Activated naive CD4-positive, alpha-beta T cell treated with anti-CD3 and anti-CD28 coated beads, Interleukin-2, amount 10 ng/mL, durations not matched to agents 7 days and 5 days (primary cell): ENCODE measurements around the gene ZNF787.
"Not testable (repeated sequence)": the region's sequence is repeated elsewhere in the genome, so short reads cannot be mapped to it uniquely, and the experiment has no call there.

ENCODE experiments used
- CTCF ChIA-PET: fragments of 350-600 bp; sonication (Branson Sonifier 250); formaldehyde crosslinking; loops from one replicate; lab custom pipeline; 2021; ENCODE audit warnings: antibody characterized with exemption; lab: Charles Lee
- DNase-seq: peaks from one replicate; pipeline ENCODE4 v3.0.0-alpha.2; 2020
- H3K27ac Mint-ChIP-seq: one replicate; pipeline ENCODE4 v1.8.0; 2021; ENCODE audit warnings: mild to moderate bottlenecking, moderate library complexity, mixed read lengths
- H3K27me3 Mint-ChIP-seq: one replicate; pipeline ENCODE4 v1.8.0; 2021; ENCODE audit warnings: mild to moderate bottlenecking, mixed read lengths
- H3K36me3 Mint-ChIP-seq: one replicate; pipeline ENCODE4 v1.8.0; 2021; ENCODE audit warnings: mixed read lengths
- H3K4me1 Mint-ChIP-seq: one replicate; pipeline ENCODE4 v1.8.0; 2021; ENCODE audit warnings: mixed read lengths
- H3K4me3 Mint-ChIP-seq: one replicate; pipeline ENCODE4 v1.8.0; 2021; ENCODE audit warnings: mild to moderate bottlenecking, moderate library complexity, mixed read lengths
- H3K9me3 Mint-ChIP-seq: one replicate; pipeline ENCODE4 v1.8.0; 2021; ENCODE audit warnings: mixed read lengths

ZNF787 gene

GRCh38 chr19:56150358-56150757 lies 29.3 kb upstream of the ZNF787 start:
- H3K36me3 Mint-ChIP-seq: peaks cover 22% of the 10 kb centered on the region

GRCh38 chr19:56149656-56150038 lies 28.6 kb upstream of the ZNF787 start:
- CTCF ChIA-PET: no interaction called here
- Mint-ChIP-seq H3K4me3 (no peak overlapping the region), H3K27ac (no peak overlapping the region), H3K4me1 (peaks cover 12% of the 10 kb centered on the region), H3K27me3 (no peaks in the 10 kb centered on the region), H3K9me3 (no peaks in the 10 kb centered on the region), H3K36me3 (peaks cover 22% of the 10 kb centered on the region)
- no peak for DNase-seq

More at GRCh38 chr19:56150358-56150757, 29.3 kb upstream of the ZNF787 start:
- Mint-ChIP-seq H3K4me1 (peaks cover 12% of the 10 kb centered on the region), H3K9me3 (no peaks in the 10 kb centered on the region), H3K27me3 (no peaks in the 10 kb centered on the region), H3K27ac (no peak overlapping the region), H3K4me3 (no peak overlapping the region)
- no peak for DNase-seq
- CTCF ChIA-PET: no interaction called here

GRCh38 chr19:56148955-56149655 lies 28.0 kb upstream of the ZNF787 start:
- DNase-seq, CTCF ChIA-PET, H3K27ac Mint-ChIP-seq, H3K4me3 Mint-ChIP-seq, H3K9me3 Mint-ChIP-seq, H3K27me3 Mint-ChIP-seq: not testable (repeated sequence)
- peaks cover 16% of the 10 kb centered on the region for H3K4me1 Mint-ChIP-seq
- peaks cover 22% of the 10 kb centered on the region for H3K36me3 Mint-ChIP-seq

GRCh38 chr19:56148096-56148495 lies 27.0 kb upstream of the ZNF787 start:
- H3K4me1 Mint-ChIP-seq: peaks cover 15% of the 10 kb centered on the region
- no peaks in the 10 kb centered on the region for H3K9me3 Mint-ChIP-seq
- H3K27me3 Mint-ChIP-seq: no peaks in the 10 kb centered on the region
- no peak overlapping the region for H3K27ac Mint-ChIP-seq
- H3K4me3 Mint-ChIP-seq: no peak overlapping the region
- peaks cover 25% of the 10 kb centered on the region for H3K36me3 Mint-ChIP-seq
- CTCF ChIA-PET: no interaction called here
- no peak for DNase-seq

GRCh38 chr19:56147307-56147706 lies 26.2 kb upstream of the ZNF787 start:
- Mint-ChIP-seq H3K36me3 (peaks cover 25% of the 10 kb centered on the region), H3K27ac (no peak overlapping the region), H3K9me3 (no peaks in the 10 kb centered on the region), H3K27me3 (no peaks in the 10 kb centered on the region), H3K4me1 (peaks cover 18% of the 10 kb centered on the region), H3K4me3 (no peak overlapping the region)
- no peak for DNase-seq
- CTCF ChIA-PET: no interaction called here

- Mint-ChIP-seq H3K36me3 (peaks cover 25% of the 10 kb centered on the region), H3K4me1 (peaks cover 22% of the 10 kb centered on the region), H3K27ac (no peak overlapping the region), H3K4me3 (no peak overlapping the region), H3K27me3 (no peaks in the 10 kb centered on the region), H3K9me3 (no peaks in the 10 kb centered on the region)
- DNase-seq: no peak
- CTCF ChIA-PET: no interaction called here
Measured at GRCh38 chr19:56146904-56147303, 25.8 kb upstream of the ZNF787 start.

GRCh38 chr19:56145698-56146097 lies 24.6 kb upstream of the ZNF787 start:
- Mint-ChIP-seq H3K4me3 (no peak overlapping the region), H3K36me3 (peaks cover 25% of the 10 kb centered on the region), H3K4me1 (peaks cover 25% of the 10 kb centered on the region), H3K27me3 (no peaks in the 10 kb centered on the region), H3K27ac (no peak overlapping the region), H3K9me3 (no peaks in the 10 kb centered on the region)
- DNase-seq: no peak
- CTCF ChIA-PET: no interaction called here

- no peaks in the 10 kb centered on the region for H3K9me3 Mint-ChIP-seq
- H3K4me3 Mint-ChIP-seq: no peak overlapping the region
- H3K4me1 Mint-ChIP-seq: peaks cover 33% of the 10 kb centered on the region
- H3K36me3 Mint-ChIP-seq: peaks cover 20% of the 10 kb centered on the region
- no peak for DNase-seq
- H3K27ac Mint-ChIP-seq: no peak overlapping the region
- CTCF ChIA-PET: interaction anchor here (0.6 kb wide), 1 partner anchor 109 kb away, joined by 3 read pairs; no protein-coding TSS in a partner anchor
- no peaks in the 10 kb centered on the region for H3K27me3 Mint-ChIP-seq
Measured at GRCh38 chr19:56144831-56145230, 23.7 kb upstream of the ZNF787 start.

- CTCF ChIA-PET: no interaction called here
- no peak overlapping the region for H3K4me3 Mint-ChIP-seq
- peaks cover 37% of the 10 kb centered on the region for H3K4me1 Mint-ChIP-seq
- no peaks in the 10 kb centered on the region for H3K27me3 Mint-ChIP-seq
- no peak for DNase-seq
- peaks cover 16% of the 10 kb centered on the region for H3K36me3 Mint-ChIP-seq
- no peaks in the 10 kb centered on the region for H3K9me3 Mint-ChIP-seq
- H3K27ac Mint-ChIP-seq: no peak overlapping the region
Measured at GRCh38 chr19:56144376-56144775, 23.3 kb upstream of the ZNF787 start.

GRCh38 chr19:56142897-56143434 lies 21.9 kb upstream of the ZNF787 start:
- Mint-ChIP-seq H3K27ac (no peak overlapping the region), H3K27me3 (no peaks in the 10 kb centered on the region), H3K36me3 (peaks cover 9% of the 10 kb centered on the region), H3K9me3 (no peaks in the 10 kb centered on the region), H3K4me3 (no peak overlapping the region), H3K4me1 (peaks cover 40% of the 10 kb centered on the region)
- CTCF ChIA-PET: interaction anchor here (0.8 to 1.5 kb wide), 3 partner anchors 11 to 110 kb away, joined by 3 to 6 read pairs (median 3); no protein-coding TSS in a partner anchor
- DNase-seq: no peak

- Mint-ChIP-seq H3K27ac (peak overlapping the region; percentile 73), H3K4me1 (peaks cover 40% of the 10 kb centered on the region)
Measured at GRCh38 chr19:56142087-56142787, 21.1 kb upstream of the ZNF787 start.

GRCh38 chr19:56141417-56141993 lies 20.4 kb upstream of the ZNF787 start:
- no peaks in the 10 kb centered on the region for H3K27me3 Mint-ChIP-seq
- H3K4me3 Mint-ChIP-seq: peak overlapping the region; percentile 89
- peak; percentile 63 for DNase-seq
- H3K4me1 Mint-ChIP-seq: peaks cover 40% of the 10 kb centered on the region
- peaks cover 7% of the 10 kb centered on the region for H3K36me3 Mint-ChIP-seq
- H3K9me3 Mint-ChIP-seq: no peaks in the 10 kb centered on the region
- CTCF ChIA-PET: interaction anchor here (1.5 kb wide), 1 partner anchor 112 kb away, joined by 4 read pairs; no protein-coding TSS in a partner anchor
- H3K27ac Mint-ChIP-seq: peak overlapping the region; percentile 92

More at GRCh38 chr19:56142087-56142787, 21.1 kb upstream of the ZNF787 start:
- peak overlapping the region; percentile 73 for H3K4me3 Mint-ChIP-seq
- H3K9me3 Mint-ChIP-seq: no peaks in the 10 kb centered on the region
- CTCF ChIA-PET: interaction anchor here (0.7 to 1.5 kb wide), 4 partner anchors 11 to 1476 kb away, joined by 3 to 6 read pairs (median 3); no protein-coding TSS in a partner anchor
- H3K27me3 Mint-ChIP-seq: no peaks in the 10 kb centered on the region
- DNase-seq: no peak
- peaks cover 7% of the 10 kb centered on the region for H3K36me3 Mint-ChIP-seq

GRCh38 chr19:56140583-56141416 lies 19.7 kb upstream of the ZNF787 start, which contains the start of gene ZNF444:
ZNF444 (plus strand) TSS chr19:56141287; CDS start chr19:56146912, 5,625 bp downstream.
- CTCF ChIA-PET: interaction anchor here (1.1 to 1.5 kb wide), 2 partner anchors 60 to 113 kb away, joined by 3 to 4 read pairs; no protein-coding TSS in a partner anchor
- Mint-ChIP-seq H3K4me1 (peaks cover 40% of the 10 kb centered on the region), H3K36me3 (peaks cover 5% of the 10 kb centered on the region), H3K27me3 (no peaks in the 10 kb centered on the region), H3K27ac (peak within 1 kb of the TSS; percentile 92), H3K4me3 (peak within 1 kb of the TSS; percentile 89), H3K9me3 (no peaks in the 10 kb centered on the region)
- peak; percentile 100 for DNase-seq
